WI38 (cell line): Measurements from ENCODE around the gene KCNJ5.

ENCODE experiments used
- H3K4me3 ChIP-seq: 2 replicates; pipeline ENCODE4 v1.5.1; 2011; ENCODE audit warnings: low read depth, mild to moderate bottlenecking, control low read depth, low read length
- TF ChIP-seq, protein P1 (sequence below): IDR thresholded peaks from 2 replicates; pipeline ENCODE4 v1.5.1; 2012; ENCODE audit warnings: low read depth, mild to moderate bottlenecking, control low read depth, low read length

The KCNJ5 gene

DNA sequence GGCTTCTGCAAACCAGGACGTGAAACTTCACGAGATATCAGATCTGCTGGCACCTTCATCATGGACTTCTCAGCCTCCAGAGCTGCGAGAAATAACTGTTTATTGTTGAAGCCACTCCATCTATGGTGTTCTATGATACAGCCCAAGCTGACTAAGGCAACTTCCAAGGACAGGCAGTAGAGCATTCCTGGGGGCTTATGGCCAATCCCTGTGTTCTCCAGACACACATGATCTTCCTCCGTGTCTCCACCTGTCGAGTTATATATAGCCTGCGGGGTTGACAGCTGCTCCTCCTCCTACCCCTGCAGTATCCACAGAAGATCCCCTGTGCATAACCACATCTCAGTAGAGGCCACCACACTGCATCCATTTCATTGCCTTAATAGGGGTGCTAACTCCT lies 40.5 kb downstream of the KCNJ5 start:
- TF ChIP-seq, protein P1, sequence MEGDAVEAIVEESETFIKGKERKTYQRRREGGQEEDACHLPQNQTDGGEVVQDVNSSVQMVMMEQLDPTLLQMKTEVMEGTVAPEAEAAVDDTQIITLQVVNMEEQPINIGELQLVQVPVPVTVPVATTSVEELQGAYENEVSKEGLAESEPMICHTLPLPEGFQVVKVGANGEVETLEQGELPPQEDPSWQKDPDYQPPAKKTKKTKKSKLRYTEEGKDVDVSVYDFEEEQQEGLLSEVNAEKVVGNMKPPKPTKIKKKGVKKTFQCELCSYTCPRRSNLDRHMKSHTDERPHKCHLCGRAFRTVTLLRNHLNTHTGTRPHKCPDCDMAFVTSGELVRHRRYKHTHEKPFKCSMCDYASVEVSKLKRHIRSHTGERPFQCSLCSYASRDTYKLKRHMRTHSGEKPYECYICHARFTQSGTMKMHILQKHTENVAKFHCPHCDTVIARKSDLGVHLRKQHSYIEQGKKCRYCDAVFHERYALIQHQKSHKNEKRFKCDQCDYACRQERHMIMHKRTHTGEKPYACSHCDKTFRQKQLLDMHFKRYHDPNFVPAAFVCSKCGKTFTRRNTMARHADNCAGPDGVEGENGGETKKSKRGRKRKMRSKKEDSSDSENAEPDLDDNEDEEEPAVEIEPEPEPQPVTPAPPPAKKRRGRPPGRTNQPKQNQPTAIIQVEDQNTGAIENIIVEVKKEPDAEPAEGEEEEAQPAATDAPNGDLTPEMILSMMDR = no peak
- H3K4me3 ChIP-seq = no peak overlapping the region

- TF ChIP-seq, protein P1 = no peak
- no peak overlapping the region for H3K4me3 ChIP-seq
Measured at GRCh38 chr11:128933481-128934178, 42.5 kb downstream of the KCNJ5 start.

GRCh38 chr11:128934351-128934750 lies 43.2 kb downstream of the KCNJ5 start:
- H3K4me3 ChIP-seq = no peak overlapping the region
- TF ChIP-seq, protein P1 = no peak

- no peak overlapping the region for H3K4me3 ChIP-seq
- TF ChIP-seq, protein P1 = no peak
Measured at GRCh38 chr11:128934926-128935325, 43.8 kb downstream of the KCNJ5 start.

DNA sequence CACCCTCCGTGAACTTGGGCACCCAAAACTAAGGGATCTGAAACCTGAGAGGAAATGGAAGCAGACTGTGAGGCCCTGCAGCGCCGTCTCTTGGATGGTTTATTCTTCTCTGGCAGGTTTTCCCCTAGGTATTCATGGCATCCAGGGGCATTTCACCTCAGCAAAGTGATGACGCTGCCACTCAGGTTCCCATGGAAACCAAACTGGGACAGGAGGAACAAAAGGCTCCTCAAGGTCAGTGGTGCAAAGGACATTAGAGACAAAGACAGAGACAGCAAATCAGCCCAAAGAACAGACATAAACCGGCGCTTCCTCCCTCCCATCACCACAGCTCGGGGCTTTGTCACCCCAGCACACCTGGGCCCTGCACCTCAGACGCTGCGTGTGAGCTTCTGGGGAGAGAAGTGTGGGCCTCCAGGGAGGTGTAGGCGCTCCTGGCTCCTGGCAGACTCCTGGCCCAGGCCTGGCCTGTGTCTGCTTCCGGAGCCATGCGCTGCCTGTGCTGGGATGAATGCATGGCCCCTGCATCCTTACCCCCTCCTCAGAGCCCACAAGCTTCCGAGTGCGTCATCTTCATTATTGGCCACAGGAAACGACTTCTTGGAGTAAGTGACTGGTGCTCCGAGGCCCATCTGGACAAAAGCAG lies 45.6 kb downstream of the KCNJ5 start:
- no peak overlapping the region for H3K4me3 ChIP-seq
- TF ChIP-seq, protein P1 = no peak

- TF ChIP-seq, protein P1 = no peak
- no peak overlapping the region for H3K4me3 ChIP-seq
Measured at GRCh38 chr11:128937480-128937879, 46.3 kb downstream of the KCNJ5 start.

DNA sequence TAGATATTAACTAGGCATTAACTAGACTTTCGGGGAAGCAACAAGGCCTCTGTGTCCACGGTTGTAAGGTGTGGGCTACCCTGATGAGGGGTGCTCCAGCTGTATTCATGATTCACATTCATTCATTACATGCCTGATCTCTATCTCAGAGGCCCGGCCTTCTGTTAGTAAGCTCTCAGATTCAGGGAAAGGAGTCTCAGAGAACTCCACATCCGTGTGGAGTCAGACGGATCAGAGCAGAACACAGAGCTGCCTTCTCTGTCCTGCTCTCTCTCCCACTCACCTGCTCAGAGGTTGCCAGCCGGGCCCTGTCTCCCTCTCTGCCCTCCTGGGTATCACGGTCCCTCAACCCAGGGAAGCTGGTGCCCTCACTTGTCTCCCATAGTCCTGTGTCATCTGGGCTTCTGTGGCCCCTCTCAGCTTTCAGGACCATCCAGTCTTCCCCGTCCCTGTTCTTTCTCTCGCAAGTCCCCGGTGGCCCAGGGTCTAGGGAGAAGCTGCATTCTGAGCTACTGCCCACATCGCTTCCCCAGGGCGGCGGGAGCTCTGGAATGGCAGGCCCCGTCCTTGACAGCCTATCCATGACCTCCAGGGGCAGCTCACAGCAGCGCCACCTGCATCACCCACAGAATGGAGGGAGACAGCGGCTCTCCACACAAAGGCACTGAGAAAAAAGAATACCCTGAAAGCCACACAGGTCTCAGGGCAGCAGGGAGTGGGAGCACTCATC lies 47.2 kb downstream of the KCNJ5 start:
- TF ChIP-seq, protein P1 = no peak
- H3K4me3 ChIP-seq = no peak overlapping the region
